NB4 (cell line): ENCODE results near the gene UROC1.

ENCODE experiments used
- DNase-seq: peaks from one replicate; pipeline ENCODE4 v3.0.0; 2010; ENCODE audit warnings: low read depth
- H3K4me3 ChIP-seq: one replicate; pipeline ENCODE4 v1.5.1; 2011; ENCODE audit warnings: mild to moderate bottlenecking, low read depth, low read length, moderate library complexity
- MYC ChIP-seq: IDR thresholded peaks from 2 replicates; pipeline ENCODE4 v1.6.1; 2011; ENCODE audit warnings: low read depth, low read length
- POLR2A ChIP-seq: IDR thresholded peaks from 2 replicates; pipeline ENCODE4 v1.6.1; 2011; ENCODE audit warnings: mild to moderate bottlenecking; ENCODE audit not compliant: insufficient read length; ENCODE audit errors: extremely low read depth
- TF ChIP-seq, protein P1 (sequence below): IDR thresholded peaks from 2 replicates; pipeline ENCODE4 v1.6.1; 2011; ENCODE audit warnings: low read depth, low read length
- TF ChIP-seq, protein P2 (sequence below): IDR thresholded peaks from one replicate; pipeline ENCODE4 v1.5.1; 2012; ENCODE audit warnings: low read depth, low read length

The UROC1 gene

DNA sequence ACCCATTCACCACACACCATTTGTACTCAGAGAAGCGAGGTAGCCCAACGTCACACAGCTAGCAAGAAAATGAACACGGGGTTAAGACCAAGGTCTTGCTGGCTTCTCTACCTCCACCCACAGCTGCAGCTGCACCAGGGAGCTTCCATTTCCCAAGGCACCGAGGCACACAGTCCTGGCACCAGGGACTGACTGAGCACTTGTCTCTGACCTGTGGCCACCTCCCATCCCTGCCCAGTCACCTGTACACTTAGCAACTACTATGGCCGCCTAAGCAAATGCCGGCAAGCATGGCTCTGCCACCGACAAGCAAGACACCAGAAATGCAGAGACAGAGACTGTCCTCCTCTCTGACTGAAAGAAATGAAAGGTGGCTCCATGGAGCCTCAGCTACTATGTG, 57.2 kb downstream of the UROC1 start:
- no peak for DNase-seq
- no peak overlapping the region for H3K4me3 ChIP-seq
- TF ChIP-seq MYC (no peak), POLR2A (no peak)
- TF ChIP-seq, protein P1, sequence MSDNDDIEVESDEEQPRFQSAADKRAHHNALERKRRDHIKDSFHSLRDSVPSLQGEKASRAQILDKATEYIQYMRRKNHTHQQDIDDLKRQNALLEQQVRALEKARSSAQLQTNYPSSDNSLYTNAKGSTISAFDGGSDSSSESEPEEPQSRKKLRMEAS = no peak
- TF ChIP-seq, protein P2, sequence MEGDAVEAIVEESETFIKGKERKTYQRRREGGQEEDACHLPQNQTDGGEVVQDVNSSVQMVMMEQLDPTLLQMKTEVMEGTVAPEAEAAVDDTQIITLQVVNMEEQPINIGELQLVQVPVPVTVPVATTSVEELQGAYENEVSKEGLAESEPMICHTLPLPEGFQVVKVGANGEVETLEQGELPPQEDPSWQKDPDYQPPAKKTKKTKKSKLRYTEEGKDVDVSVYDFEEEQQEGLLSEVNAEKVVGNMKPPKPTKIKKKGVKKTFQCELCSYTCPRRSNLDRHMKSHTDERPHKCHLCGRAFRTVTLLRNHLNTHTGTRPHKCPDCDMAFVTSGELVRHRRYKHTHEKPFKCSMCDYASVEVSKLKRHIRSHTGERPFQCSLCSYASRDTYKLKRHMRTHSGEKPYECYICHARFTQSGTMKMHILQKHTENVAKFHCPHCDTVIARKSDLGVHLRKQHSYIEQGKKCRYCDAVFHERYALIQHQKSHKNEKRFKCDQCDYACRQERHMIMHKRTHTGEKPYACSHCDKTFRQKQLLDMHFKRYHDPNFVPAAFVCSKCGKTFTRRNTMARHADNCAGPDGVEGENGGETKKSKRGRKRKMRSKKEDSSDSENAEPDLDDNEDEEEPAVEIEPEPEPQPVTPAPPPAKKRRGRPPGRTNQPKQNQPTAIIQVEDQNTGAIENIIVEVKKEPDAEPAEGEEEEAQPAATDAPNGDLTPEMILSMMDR = no peak

DNA sequence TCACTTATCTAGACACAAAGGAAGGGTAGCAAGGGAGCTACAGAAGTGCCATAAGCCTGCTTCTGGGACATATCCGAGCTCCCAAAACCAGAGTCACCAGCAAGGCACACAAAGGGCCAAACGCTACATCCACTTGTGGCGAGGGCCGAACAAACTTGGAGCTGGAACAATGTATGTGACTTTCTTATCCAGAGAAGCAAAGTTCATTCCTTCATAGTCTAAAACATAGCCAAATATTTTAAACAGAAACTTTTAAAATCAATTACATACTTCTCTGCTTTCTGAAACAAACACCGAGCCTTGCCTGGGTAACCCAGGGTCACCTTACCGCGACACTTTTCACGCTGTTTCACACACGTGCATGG, 57.8 kb downstream of the UROC1 start:
- DNase-seq = no peak

DNA sequence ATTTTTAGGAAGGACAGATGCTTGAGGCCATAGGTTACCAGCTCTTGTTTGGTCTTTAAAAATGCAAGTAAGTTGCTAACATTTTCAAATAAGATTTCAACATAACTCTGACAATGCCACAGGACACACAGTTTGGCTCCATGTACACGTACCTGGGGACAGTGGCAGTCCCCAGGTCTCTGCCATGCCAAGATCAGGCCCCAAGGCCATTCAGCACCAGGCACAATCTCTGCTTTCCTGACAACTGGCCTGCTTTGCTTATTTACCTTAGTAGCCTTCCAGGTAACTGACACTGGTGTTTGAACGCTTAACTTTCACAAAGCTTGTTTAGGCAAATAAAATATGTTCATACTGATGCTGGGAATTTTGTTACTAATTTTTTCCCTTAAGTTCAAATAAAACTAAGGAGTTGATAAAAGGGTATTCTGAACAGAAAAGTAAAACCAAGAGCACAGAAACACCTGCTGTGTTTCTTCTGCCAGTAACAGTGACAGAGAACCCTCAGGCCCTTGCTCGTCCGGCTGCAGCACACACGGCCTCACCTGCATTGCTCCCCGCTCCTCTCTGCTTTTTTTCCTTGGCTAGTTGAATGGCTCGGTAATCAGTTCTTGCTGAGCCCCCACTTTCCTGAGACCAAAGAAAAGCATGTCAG, 58.3 kb downstream of the UROC1 start:
- no peak for DNase-seq
- no peak overlapping the region for H3K4me3 ChIP-seq
- TF ChIP-seq, protein P2 = no peak

More for the DNA sequence above, 57.8 kb downstream of the UROC1 start:
- TF ChIP-seq, protein P2 = no peak
- no peak for TF ChIP-seq MYC
- TF ChIP-seq, protein P1 = no peak
- no peak for TF ChIP-seq POLR2A
- H3K4me3 ChIP-seq = no peak overlapping the region

DNA sequence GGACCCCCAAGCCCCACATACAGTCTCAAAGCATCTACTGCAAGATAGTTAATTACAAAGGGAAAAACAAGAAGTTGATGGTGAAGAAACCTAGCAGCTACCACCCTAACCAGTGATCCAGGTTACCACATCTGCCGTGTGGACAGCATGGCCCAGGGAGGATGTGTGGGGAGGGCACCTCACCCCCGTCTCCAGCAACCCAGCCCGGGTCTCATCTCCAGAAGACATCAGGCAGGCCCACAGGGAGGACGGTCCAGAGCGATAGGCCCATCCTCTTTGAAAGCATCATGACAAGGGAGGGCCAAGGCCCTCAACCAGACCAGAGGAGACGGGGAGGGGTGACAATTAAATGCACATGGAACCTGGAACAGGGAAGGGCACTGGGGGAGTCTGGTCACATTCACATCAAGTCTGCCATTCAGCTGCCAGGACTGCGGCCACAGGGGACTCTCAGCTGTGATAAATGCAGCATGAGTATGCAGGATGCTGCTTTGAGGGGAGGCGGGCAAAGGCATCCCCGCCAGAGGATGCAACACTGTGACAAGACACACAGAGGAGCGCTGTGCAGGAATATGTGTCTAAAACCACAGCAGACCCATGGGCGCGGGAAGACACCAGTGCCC, 60.7 kb downstream of the UROC1 start:
- H3K4me3 ChIP-seq = no peak overlapping the region
- TF ChIP-seq, protein P1 = no peak
- no peak for TF ChIP-seq MYC
- TF ChIP-seq, protein P2 = no peak
- no peak for TF ChIP-seq POLR2A
- DNase-seq = no peak

DNA sequence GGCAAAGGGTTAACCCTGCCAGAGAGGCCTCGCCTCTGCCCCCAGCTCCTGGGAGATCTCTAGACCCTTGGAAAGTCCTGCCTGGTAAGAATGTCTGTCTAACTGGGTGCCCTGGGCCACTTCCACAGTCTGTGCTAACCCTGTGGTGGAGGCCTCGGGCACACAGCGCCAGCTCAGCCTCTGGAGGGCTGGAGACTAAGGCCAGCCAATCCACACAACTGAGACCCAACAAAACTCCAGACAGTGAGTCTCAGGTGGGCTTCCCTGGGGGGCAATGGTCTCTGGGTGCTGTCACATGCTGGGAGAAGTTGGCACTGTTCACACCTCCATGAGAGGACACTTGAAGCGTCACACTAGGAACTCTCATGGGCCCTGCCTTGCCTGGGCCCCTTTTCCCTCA, 61.4 kb downstream of the UROC1 start:
- no peak overlapping the region for H3K4me3 ChIP-seq
- TF ChIP-seq MYC = no peak
- TF ChIP-seq, protein P1 = no peak
- TF ChIP-seq, protein P2 = no peak
- TF ChIP-seq POLR2A = no peak
- DNase-seq = no peak
